Esophagus squamous epithelium (tissue), 4 donors: Measurements from ENCODE around the gene PODNL1.

Experiments
- POLR2A ChIP-seq, 4 donors: fragments of 450-650 bp; IDR thresholded peaks; one replicate each; pipeline ENCODE4 v1.6.1; 2017; ENCODE audit warnings: antibody characterized with exemption in 4 of 4, mild to moderate bottlenecking in 4 of 4, moderate library complexity in 3 of 4
- TF ChIP-seq, protein P1 (sequence below), 6 experiments: fragments of 450-650 bp in 4 of 6; fragments of 200-600 bp in 2 of 6; sonication (generic) in 2 of 6; IDR thresholded peaks; one replicate each; pipeline ENCODE4 v1.5.1; 2016 to 2019; ENCODE audit warnings: antibody characterized with exemption in 6 of 6, mild to moderate bottlenecking in 4 of 6, moderate library complexity in 4 of 6

GRCh38 chr19:13892870-13893269, 45.3 kb downstream of the PODNL1 start:
- TF ChIP-seq, protein P1, sequence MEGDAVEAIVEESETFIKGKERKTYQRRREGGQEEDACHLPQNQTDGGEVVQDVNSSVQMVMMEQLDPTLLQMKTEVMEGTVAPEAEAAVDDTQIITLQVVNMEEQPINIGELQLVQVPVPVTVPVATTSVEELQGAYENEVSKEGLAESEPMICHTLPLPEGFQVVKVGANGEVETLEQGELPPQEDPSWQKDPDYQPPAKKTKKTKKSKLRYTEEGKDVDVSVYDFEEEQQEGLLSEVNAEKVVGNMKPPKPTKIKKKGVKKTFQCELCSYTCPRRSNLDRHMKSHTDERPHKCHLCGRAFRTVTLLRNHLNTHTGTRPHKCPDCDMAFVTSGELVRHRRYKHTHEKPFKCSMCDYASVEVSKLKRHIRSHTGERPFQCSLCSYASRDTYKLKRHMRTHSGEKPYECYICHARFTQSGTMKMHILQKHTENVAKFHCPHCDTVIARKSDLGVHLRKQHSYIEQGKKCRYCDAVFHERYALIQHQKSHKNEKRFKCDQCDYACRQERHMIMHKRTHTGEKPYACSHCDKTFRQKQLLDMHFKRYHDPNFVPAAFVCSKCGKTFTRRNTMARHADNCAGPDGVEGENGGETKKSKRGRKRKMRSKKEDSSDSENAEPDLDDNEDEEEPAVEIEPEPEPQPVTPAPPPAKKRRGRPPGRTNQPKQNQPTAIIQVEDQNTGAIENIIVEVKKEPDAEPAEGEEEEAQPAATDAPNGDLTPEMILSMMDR (IDR thresholded peaks at IDR 0.05): no peak
- no peak for TF ChIP-seq POLR2A (IDR thresholded peaks at IDR 0.05)
